ENCODE measurements around the gene CHP1. TPM values are rescaled to one million over a fixed set of nuclear protein-coding genes. Genes with fewer than 3 reads are reported as not detected.
"Not testable (repeated sequence)": the region's sequence is repeated elsewhere in the genome, so short reads cannot be mapped to it uniquely, and the experiment has no call there.

Gene CHP1
- total RNA-seq, 8 experiments from 2014 or later = 32.1 to 98.9 (median 50.3) TPM

DNA sequence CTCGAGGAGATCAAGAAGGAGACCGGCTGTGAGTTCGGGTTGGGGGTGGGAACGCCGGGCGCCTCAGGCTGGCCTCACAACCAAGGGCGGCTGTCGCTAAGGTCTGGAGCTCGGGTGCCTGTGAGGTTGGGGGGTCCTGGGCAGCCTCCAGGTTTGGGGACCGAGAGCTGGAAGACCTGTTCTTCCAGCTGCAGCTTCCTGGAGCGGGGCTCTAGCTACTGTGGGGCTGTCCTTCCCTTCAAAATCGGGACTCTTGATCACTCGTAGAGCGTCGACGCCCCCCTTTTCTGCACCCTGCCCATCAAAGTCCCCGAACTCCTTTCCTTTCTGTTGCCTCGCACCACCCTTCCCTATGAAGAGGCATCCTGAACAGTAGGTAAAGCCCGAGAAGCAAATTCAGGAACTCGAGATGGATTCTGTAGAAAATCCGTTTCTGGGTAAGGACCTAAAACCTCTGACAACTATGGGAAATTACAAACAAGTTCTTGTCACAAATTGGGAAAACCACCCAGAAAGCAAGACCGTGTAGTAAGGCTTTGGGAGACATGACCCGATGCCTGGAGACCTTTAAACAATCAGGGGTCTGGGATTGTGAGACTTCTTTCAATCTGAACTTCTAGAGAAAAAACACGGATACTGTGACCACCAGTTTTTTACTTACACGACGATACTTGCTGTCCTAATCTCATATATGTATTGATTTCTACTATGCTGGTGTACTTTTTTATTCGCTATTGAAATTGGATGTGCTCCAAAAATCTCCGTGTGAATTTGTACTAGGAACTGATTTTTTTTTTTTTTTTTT is 556 bp downstream of the CHP1 start:
- WGBS, 10 experiments = 0 to 44% (median 11%) methylated on average over 1 to 12 of the region's 28 CpGs
- H3K4me3 ChIP-seq = peak overlapping the region; percentile 63 to 87 (median 72)
- peaks cover 6 to 11% of the 10 kb centered on the region in 2 donors for H3K4me1 ChIP-seq (replicated peaks in 1 of 2)
- peak overlapping the region; percentile 73 to 76 for H3K27ac ChIP-seq
- peak in 6 of 8 experiments; percentile 20 to 62 (median 50) for ATAC-seq (replicated peaks in 6 of 8)
- in situ Hi-C loops (cut with MboI; ENCODE audit: low pct_unique_long_range_greater_than_20kb in 2 of 9, low sequenced_read_pairs in 9 of 9, unreplicated experiment in 9 of 9) = no loop called here

DNA sequence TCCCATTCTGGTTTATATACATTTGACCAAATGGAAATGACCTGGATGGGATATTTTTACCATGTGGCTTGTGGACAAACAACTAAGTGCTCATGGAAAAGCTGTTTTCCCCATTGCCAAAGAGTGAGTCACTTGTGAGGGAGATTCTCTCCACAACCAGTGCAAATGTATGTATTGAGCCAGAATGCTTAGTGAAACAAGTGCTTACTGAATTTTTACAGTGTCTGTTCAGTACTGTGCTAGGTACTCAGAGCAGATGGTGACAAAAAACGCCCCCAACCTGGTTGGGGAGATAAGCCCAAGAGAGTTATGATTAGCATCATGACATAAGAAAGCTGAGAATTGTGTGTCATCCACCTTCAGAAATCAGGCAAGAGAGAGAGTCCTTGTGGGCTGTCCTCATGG is 2.3 kb downstream of the CHP1 start:
- Histone ChIP-seq H3K4me1 (replicated peaks in 1 of 2) (peaks cover 6 to 11% of the 10 kb centered on the region in 2 donors), H3K4me3 (no peak overlapping the region), H3K27ac (no peak overlapping the region)
- 40 to 89% (median 83%) methylated on average over 1 of the region's 1 CpG; no CpG with 5 or more reads in 6 of the 10 experiments for WGBS, 10 experiments
- ATAC-seq (replicated peaks in 6 of 8) = peak in 1 of 8 experiments; percentile 1
- in situ Hi-C loops (cut with MboI; ENCODE audit: low pct_unique_long_range_greater_than_20kb in 2 of 9, low sequenced_read_pairs in 9 of 9, unreplicated experiment in 9 of 9) = no loop called here

DNA sequence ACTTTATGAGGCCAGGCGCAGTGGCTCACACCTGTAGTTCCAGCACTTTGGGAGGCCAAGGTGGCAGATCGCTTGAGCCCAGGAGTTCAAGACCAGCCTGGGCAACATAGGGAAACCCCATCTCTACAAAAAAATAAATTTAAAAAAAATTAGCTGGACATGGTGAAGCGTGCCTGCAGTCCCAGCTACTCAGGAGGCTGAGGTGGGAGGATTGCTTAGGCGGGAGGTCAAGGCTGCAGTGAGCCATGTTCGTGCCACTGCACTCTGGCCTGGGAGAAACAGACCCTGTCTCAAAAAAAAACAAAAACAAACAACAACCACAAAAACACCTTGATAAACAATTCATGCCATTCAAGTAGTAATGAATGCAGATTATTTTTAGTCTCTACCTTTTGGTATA is 4.2 kb downstream of the CHP1 start:
- H3K27ac ChIP-seq; H3K4me3 ChIP-seq; ATAC-seq (replicated peaks in 6 of 8); in situ Hi-C loops (cut with MboI; ENCODE audit: low pct_unique_long_range_greater_than_20kb in 2 of 9, low sequenced_read_pairs in 9 of 9, unreplicated experiment in 9 of 9): not testable (repeated sequence)
- 90 to 100% (median 100%) methylated on average over 1 to 4 of the region's 5 CpGs; no CpG with 5 or more reads in 2 of the 10 experiments for WGBS, 10 experiments
- H3K4me1 ChIP-seq (replicated peaks in 1 of 2) = peaks cover 6 to 11% of the 10 kb centered on the region in 2 donors

DNA sequence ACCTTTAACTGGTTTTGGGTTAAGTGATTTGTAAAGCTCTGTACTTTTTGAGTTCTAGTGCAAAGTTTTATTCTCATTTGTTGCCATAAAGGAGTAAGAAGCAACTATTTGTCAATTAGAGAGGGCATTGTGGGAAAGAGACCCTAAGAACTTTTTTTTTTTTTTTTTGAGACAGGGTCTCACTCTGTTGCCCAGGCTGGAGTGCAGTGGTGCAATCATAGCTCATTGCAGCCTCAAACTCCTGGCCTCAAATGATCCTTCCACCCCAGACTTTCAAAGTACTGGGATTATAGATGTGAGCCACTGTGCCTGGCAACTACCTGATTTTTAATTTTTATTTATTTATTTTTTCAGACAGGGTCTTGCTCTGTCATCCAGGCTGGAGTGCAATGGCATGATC is 4.9 kb downstream of the CHP1 start:
- H3K4me1 ChIP-seq (replicated peaks in 1 of 2) = peaks cover 6 to 11% of the 10 kb centered on the region in 2 donors
- ATAC-seq (replicated peaks in 6 of 8) = no peak
- in situ Hi-C loops (cut with MboI; ENCODE audit: low pct_unique_long_range_greater_than_20kb in 2 of 9, low sequenced_read_pairs in 9 of 9, unreplicated experiment in 9 of 9) = no loop called here

DNA sequence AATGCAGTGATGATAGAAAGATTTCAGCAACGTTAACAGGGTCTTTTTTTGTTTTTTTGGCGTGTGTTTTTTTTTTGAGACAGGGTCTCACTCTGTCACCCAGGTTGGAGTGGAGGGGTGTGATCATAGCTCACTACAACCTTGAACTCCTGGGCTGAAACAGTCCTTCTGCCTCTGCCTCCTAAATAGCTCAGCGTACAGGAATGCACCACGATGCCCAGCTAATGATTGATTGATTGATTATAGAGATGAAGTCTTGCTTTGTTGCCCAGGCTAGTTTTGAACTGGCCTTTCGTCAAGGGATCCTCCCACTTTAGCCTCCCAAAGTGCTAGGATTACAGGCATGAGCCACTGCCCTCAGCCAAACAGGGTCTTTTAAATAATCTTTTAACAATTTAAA is 7.0 kb downstream of the CHP1 start:
- no peak overlapping the region for H3K27ac ChIP-seq
- ATAC-seq (replicated peaks in 6 of 8) = no peak
- 31 to 100% (median 76%) methylated on average over 1 to 4 of the region's 5 CpGs; no CpG with 5 or more reads in 1 of the 10 experiments for WGBS, 10 experiments
- in situ Hi-C loops (cut with MboI; ENCODE audit: low pct_unique_long_range_greater_than_20kb in 2 of 9, low sequenced_read_pairs in 9 of 9, unreplicated experiment in 9 of 9) = no loop called here
- H3K4me3 ChIP-seq = no peak overlapping the region
- no peaks in the 10 kb centered on the region for H3K4me1 ChIP-seq (replicated peaks in 1 of 2)

More for the DNA sequence above, 4.9 kb downstream of the CHP1 start:
- Histone ChIP-seq H3K4me3 (no peak overlapping the region), H3K27ac (no peak overlapping the region)

DNA sequence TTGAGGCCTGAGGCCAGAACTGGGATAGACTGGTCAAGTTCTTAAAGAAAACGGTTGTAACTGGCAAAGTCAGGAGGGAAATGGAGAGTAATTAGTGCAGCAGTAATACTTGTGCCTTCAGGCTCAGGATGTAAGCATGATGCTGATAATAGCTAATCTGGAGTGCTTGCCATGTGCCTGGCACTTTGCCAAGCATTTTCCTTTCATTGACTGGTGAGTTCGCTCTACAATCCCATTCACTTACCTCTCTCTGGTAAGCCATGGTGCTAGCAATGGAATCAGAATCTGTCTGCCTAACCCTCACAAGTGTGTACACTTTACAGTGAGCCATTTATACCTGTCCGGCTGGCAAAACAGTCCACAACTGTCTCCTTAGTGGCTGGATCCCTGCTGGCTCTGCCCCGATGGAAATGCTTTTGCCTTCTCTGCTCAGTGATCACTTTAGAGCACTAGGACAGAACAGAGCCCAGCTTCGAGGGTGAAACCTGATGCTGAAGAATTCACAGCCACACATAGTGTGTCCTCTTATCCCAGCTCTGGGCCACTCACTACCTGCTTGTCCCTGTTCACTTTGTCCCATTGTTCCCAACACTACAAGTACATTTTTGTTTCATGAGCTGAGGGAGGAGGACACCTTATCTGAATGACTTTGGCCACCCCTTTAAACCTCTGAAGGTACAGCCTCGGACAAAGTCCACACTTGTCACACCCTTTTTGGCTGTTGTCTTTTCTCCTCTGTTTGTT is 10.3 kb downstream of the CHP1 start:
- peak in 2 of 8 experiments; percentile 22 to 56 for ATAC-seq (replicated peaks in 6 of 8)

DNA sequence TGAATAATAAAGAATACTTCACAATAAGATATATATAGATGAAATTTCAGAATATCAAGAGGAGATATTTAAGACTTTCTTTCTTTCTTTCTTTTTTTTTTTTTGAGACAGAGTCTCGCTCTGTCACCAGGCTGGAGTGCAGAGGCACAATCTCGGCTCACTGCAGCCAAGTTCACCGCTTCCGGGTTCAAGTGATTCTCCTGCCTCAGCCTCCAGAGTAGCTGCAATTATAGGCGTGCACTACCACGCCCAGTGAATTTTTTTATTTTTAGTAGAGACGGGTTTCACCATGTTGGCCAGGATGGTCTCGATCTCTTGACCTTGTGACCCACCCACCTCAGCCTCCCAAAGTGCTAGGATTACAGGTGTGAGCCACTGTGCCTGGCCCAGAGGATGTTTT is 19.7 kb downstream of the CHP1 start:
- ATAC-seq (replicated peaks in 6 of 8); in situ Hi-C loops (cut with MboI; ENCODE audit: low pct_unique_long_range_greater_than_20kb in 2 of 9, low sequenced_read_pairs in 9 of 9, unreplicated experiment in 9 of 9); H3K4me3 ChIP-seq; H3K27ac ChIP-seq; H3K4me1 ChIP-seq (replicated peaks in 1 of 2): not testable (repeated sequence)
- WGBS, 10 experiments = 76 to 100% (median 95%) methylated on average over 1 to 7 of the region's 8 CpGs; no CpG with 5 or more reads in 3 of the 10 experiments

More for the DNA sequence above, 10.3 kb downstream of the CHP1 start:
- 78 to 100% (median 92%) methylated on average over 1 to 4 of the region's 6 CpGs for WGBS, 10 experiments
- in situ Hi-C loops (cut with MboI; ENCODE audit: low pct_unique_long_range_greater_than_20kb in 2 of 9, low sequenced_read_pairs in 9 of 9, unreplicated experiment in 9 of 9) = no loop called here
- H3K4me1 ChIP-seq (replicated peaks in 1 of 2) = no peaks in the 10 kb centered on the region
- H3K27ac ChIP-seq = no peak overlapping the region
- no peak overlapping the region for H3K4me3 ChIP-seq

DNA sequence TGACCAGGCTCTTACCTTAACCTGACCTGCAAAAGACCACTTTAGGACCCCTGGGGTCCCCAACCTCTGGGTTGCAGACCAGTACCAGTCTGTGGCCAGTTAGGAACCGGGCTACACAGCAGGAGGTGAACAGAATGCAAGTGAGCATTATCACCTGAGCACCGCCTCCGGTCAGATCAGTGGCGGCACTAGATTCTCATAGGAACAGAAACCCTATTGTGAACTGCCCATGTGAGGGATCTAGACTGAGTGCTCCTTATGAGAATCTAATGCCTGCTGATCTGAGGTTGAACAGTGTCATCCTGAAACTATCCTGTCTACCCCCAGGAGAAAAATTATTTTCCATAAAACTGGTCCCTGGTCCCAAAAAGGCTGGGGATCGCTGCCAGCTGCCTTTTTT is 20.3 kb downstream of the CHP1 start:
- H3K27ac ChIP-seq = no peak overlapping the region
- WGBS, 10 experiments = 80 to 100% (median 98%) methylated on average over 1 to 4 of the region's 5 CpGs; no CpG with 5 or more reads in 4 of the 10 experiments
- in situ Hi-C loops (cut with MboI; ENCODE audit: low pct_unique_long_range_greater_than_20kb in 2 of 9, low sequenced_read_pairs in 9 of 9, unreplicated experiment in 9 of 9) = no loop called here
- no peak overlapping the region for H3K4me3 ChIP-seq
- H3K4me1 ChIP-seq (replicated peaks in 1 of 2) = no peaks in the 10 kb centered on the region
- ATAC-seq (replicated peaks in 6 of 8) = no peak

DNA sequence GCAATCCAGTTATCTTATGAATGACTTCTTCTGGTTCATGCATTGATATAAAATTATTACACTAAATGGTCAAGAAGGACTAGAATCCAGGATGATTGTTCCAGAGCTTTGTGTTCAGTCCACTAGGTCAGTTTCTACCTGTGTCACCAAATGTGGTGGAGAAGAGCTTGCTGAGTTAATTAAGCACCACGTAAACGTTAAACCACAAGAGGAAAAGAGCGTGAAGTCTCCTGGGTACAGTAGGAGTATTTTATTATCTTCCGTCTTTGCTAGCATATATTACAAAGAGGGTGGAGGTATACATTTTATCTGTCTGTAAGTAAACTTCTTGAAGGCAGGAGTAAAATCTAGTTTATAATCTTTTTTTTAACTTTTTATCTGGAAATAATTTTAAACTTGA is 23.5 kb downstream of the CHP1 start:
- ATAC-seq (replicated peaks in 6 of 8) = no peak
- in situ Hi-C loops (cut with MboI; ENCODE audit: low pct_unique_long_range_greater_than_20kb in 2 of 9, low sequenced_read_pairs in 9 of 9, unreplicated experiment in 9 of 9) = no loop called here
- 80 to 100% (median 96%) methylated on average over 1 to 4 of the region's 4 CpGs for WGBS, 10 experiments
- Histone ChIP-seq H3K4me1 (replicated peaks in 1 of 2) (no peaks in the 10 kb centered on the region), H3K27ac (no peak overlapping the region), H3K4me3 (no peak overlapping the region)

DNA sequence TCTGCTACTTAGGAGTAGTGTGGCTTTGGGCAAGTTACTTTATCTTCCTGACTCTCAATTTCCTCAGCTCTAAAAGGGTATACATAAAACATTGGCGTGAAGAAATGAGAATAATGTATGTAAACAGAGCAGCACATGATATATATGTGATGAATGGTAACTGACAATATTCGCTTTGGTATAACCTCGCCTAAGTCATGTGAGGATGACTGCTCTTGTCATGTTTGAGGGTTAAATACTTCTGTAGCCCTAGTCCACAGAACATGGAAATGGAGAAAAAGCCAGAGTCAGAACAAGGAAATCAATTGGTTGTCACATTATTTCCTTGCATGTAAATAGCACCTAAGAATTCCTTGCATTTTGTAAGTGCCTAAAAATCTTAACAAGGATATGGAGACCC is 25.0 kb downstream of the CHP1 start:
- in situ Hi-C loops (cut with MboI; ENCODE audit: low pct_unique_long_range_greater_than_20kb in 2 of 9, low sequenced_read_pairs in 9 of 9, unreplicated experiment in 9 of 9) = no loop called here
- ATAC-seq (replicated peaks in 6 of 8) = peak in 2 of 8 experiments; percentile 27 to 28
- Histone ChIP-seq H3K27ac (no peak overlapping the region), H3K4me3 (no peak overlapping the region), H3K4me1 (replicated peaks in 1 of 2) (no peaks in the 10 kb centered on the region)
- 82 to 100% (median 96%) methylated on average over 1 to 3 of the region's 3 CpGs; no CpG with 5 or more reads in 1 of the 10 experiments for WGBS, 10 experiments

DNA sequence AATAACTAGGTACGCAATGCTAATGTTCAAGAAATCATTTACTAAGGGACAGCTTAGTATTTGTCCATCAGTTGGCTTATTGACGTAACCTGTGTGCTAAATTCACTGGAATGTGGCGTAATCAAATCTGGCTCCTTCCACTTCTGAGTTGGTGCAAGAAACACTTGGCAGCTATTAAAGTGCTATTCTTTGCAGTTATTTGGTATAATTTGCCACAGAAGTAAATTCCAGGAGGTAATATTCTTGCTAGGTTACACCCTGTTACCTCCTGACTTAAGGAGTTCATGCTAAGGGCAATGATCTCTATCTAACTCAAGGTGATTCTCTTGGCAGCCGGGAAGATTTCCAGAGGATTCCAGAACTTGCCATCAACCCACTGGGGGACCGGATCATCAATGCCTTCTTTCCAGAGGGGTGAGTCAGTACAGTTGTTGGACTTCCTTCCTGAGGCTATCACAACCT is 25.5 kb downstream of the CHP1 start:
- Histone ChIP-seq H3K27ac (no peak overlapping the region), H3K4me1 (replicated peaks in 1 of 2) (no peaks in the 10 kb centered on the region), H3K4me3 (no peak overlapping the region)
- in situ Hi-C loops (cut with MboI; ENCODE audit: low pct_unique_long_range_greater_than_20kb in 2 of 9, low sequenced_read_pairs in 9 of 9, unreplicated experiment in 9 of 9) = no loop called here
- 86 to 100% (median 95%) methylated on average over 1 to 5 of the region's 5 CpGs; no CpG with 5 or more reads in 1 of the 10 experiments for WGBS, 10 experiments
- ATAC-seq (replicated peaks in 6 of 8) = no peak

DNA sequence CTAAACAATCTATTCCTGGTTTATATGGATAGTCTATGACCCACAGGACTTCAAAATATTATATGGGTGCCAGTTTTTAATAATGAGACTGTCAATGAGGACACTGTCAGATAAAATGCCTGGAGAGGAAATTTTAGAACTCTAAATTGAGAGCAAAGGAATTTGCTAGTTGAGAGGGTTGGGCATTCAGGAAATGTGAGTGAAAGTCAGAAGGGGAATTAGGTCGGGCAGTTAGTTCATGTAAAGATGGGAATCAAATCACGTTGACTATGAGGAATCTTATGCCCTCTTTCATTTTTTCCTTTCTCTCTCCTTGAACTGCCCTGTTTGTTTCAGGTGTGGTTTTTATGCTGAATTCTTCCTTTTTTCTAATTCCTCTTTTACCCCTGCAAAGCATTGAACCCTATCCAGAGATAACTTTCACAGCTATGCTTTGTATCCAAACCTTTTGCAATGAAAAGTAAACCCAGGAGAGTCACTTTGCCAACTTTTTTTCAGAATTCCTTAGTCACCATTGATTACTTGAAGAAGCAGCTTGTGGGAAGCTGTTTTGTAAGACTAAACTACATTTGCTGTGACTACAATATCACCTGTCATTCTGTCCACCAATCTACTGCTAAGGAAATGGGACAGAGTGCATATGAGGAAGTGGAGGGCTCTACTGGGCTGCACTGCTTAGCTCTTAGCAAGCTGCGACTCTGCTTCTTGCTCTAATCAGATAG is 27.8 kb downstream of the CHP1 start:
- H3K4me1 ChIP-seq (replicated peaks in 1 of 2) = no peaks in the 10 kb centered on the region
- H3K4me3 ChIP-seq = no peak overlapping the region
- WGBS, 10 experiments = 76 to 100% (median 88%) methylated on average over 2 to 3 of the region's 3 CpGs
- in situ Hi-C loops (cut with MboI; ENCODE audit: low pct_unique_long_range_greater_than_20kb in 2 of 9, low sequenced_read_pairs in 9 of 9, unreplicated experiment in 9 of 9) = no loop called here
- H3K27ac ChIP-seq = no peak overlapping the region
- ATAC-seq (replicated peaks in 6 of 8) = peak in 2 of 8 experiments; percentile 25 to 45
